HCT116 (cell line): Measurements from ENCODE around the gene CHST10. TPM values are rescaled to one million over a fixed set of nuclear protein-coding genes. Genes with fewer than 3 reads are reported as not detected.

Experiments used
- ATAC-seq: fragments of 200-7000 bp; cut with Tn5 transposase; 2 replicates; pipeline ENCODE4 v1.9.1; 2020; ENCODE audit warnings: mild to moderate bottlenecking, moderate library complexity
- BruUV-seq: library from RNA; stranded (reverse); fragments of 400-500 nt; replicated peaks from 2 replicates; lab custom pipeline; 2021; lab: Mats Ljungman, UMichigan
- CTCF ChIA-PET: fragments of 300-600 bp; sonication (Branson Sonifier 250); formaldehyde crosslinking; loops from one replicate; lab custom pipeline; 2021; ENCODE audit warnings: antibody characterized with exemption; lab: Charles Lee
- POLR2A ChIA-PET: fragments of 300-600, 350-600 bp; sonication (Branson Sonifier 250); formaldehyde crosslinking; loops from one replicate; lab custom pipeline; 2021; ENCODE audit warnings: antibody characterized with exemption; lab: Charles Lee
- RAD21 ChIA-PET, 2 experiments: fragments of 300-600 bp; sonication (Branson Sonifier 250); formaldehyde crosslinking; loops; one replicate each; lab custom pipeline; 2023; ENCODE audit warnings: low total read pairs in 2 of 2; ENCODE audit not compliant: uncharacterized antibody in 2 of 2, unreplicated experiment in 2 of 2, low non-redundant PET in 1 of 2; lab: Charles Lee
- DNase-seq: peaks from one replicate; pipeline ENCODE4 v3.0.0-alpha.2; 2010; ENCODE audit warnings: low read depth, low spot score
- H2AFZ ChIP-seq: fragments of 200-600 bp; shearing (Covaris generic), sonication (generic); 2 replicates; pipeline ENCODE4 v1.6.1; 2017; ENCODE audit warnings: low read depth, mixed run types, mixed read lengths, antibody characterized with exemption, low read length; ENCODE audit not compliant: poor library complexity, severe bottlenecking
- H3K27ac ChIP-seq: 2 replicates; pipeline ENCODE4 v1.5.1; 2012; ENCODE audit warnings: low read depth, low read length
- H3K27me3 ChIP-seq: fragments of 200-600 bp; sonication (generic); 2 replicates; pipeline ENCODE4 v1.6.1; 2016; ENCODE audit warnings: mixed run types, low read length, mixed read lengths; ENCODE audit not compliant: insufficient read depth
- H3K36me3 ChIP-seq, 2 experiments: fragments of 200-500 bp in 1 of 2; fragments of 200-600 bp in 1 of 2; sonication (Bioruptor generic) in 1 of 2; sonication (generic) in 1 of 2; 2 replicates each; pipeline versions ENCODE4 v1.5.1 to v1.6.1; 2014 to 2016; ENCODE audit warnings: low read length in 2 of 2, inconsistent platforms in 1 of 2, mixed read lengths in 1 of 2, mixed run types in 1 of 2; ENCODE audit not compliant: insufficient read depth in 2 of 2, control insufficient read depth in 1 of 2
- H3K4me1 ChIP-seq, 2 experiments: fragments of 200-600 bp in 1 of 2; sonication (generic) in 1 of 2; 2 replicates each; pipeline versions ENCODE4 v1.5.1 to v1.6.1; 2012 to 2017; ENCODE audit warnings: low read length in 2 of 2, inconsistent platforms in 1 of 2, mild to moderate bottlenecking in 1 of 2, mixed read lengths in 1 of 2, mixed run types in 1 of 2, moderate library complexity in 1 of 2; ENCODE audit not compliant: insufficient read depth in 2 of 2, control insufficient read depth in 1 of 2
- H3K4me2 ChIP-seq: fragments of 200-600 bp; sonication (generic); 2 replicates; pipeline ENCODE4 v1.6.1; 2017; ENCODE audit warnings: mixed run types, low read length, mixed read lengths
- H3K4me3 ChIP-seq, 2 experiments: fragments of 200-600 bp in 1 of 2; sonication (generic) in 1 of 2; replicated peaks in 1 of 2; 2 replicates each; pipeline ENCODE4 v1.5.1; 2011 to 2016; ENCODE audit warnings: low read length in 2 of 2, control low read depth in 1 of 2, low read depth in 1 of 2, mild to moderate bottlenecking in 1 of 2, mixed read lengths in 1 of 2, mixed run types in 1 of 2
- H3K79me2 ChIP-seq: fragments of 200-600 bp; sonication (generic); 2 replicates; pipeline ENCODE4 v1.6.1; 2017; ENCODE audit warnings: mild to moderate bottlenecking, mixed run types, low read length, moderate library complexity, mixed read lengths; ENCODE audit not compliant: insufficient read depth
- H3K9ac ChIP-seq: fragments of 200-600 bp; sonication (generic); 2 replicates; pipeline ENCODE4 v1.6.1; 2016; ENCODE audit warnings: low read length, mixed read lengths
- H3K9me2 ChIP-seq: fragments of 200-600 bp; sonication (generic), shearing (Covaris generic); 2 replicates; pipeline ENCODE4 v1.6.1; 2017; ENCODE audit warnings: mixed run types, mild to moderate bottlenecking, moderate library complexity; ENCODE audit not compliant: insufficient read depth
- H3K9me3 ChIP-seq, 2 experiments: fragments of 200-500 bp in 1 of 2; fragments of 200-600 bp in 1 of 2; sonication (Bioruptor generic) in 1 of 2; sonication (generic) in 1 of 2; 2 replicates each; pipeline ENCODE4 v1.6.1; 2014 to 2017; ENCODE audit warnings: low read length in 2 of 2, mixed read lengths in 2 of 2, inconsistent platforms in 1 of 2, low read depth in 1 of 2, mild to moderate bottlenecking in 1 of 2, mixed run types in 1 of 2, moderate library complexity in 1 of 2; ENCODE audit not compliant: control insufficient read depth in 1 of 2, insufficient read depth in 1 of 2
- H4K20me1 ChIP-seq: fragments of 200-600 bp; sonication (generic), shearing (Covaris generic); 2 replicates; pipeline ENCODE4 v1.6.1; 2017; ENCODE audit warnings: mixed run types, mild to moderate bottlenecking, moderate library complexity; ENCODE audit not compliant: insufficient read depth
- ATF3 ChIP-seq: IDR thresholded peaks from 2 replicates; pipeline ENCODE4 v1.6.1; 2012
- CBX3 ChIP-seq: IDR thresholded peaks from 2 replicates; pipeline ENCODE4 v1.6.1; 2012; ENCODE audit warnings: low read depth
- CEBPB ChIP-seq: IDR thresholded peaks from 2 replicates; pipeline ENCODE4 v1.6.1; 2012; ENCODE audit warnings: low read depth
- CTCF ChIP-seq, 3 experiments: fragments of 200-600 bp in 1 of 3; sonication (generic) in 1 of 3; IDR thresholded peaks in 2 of 3; conservative IDR thresholded peaks in 1 of 3; 2 replicates each; pipeline ENCODE4 v1.5.1; 2012 to 2017; ENCODE audit warnings: low read depth in 2 of 3, low read length in 2 of 3, antibody characterized with exemption in 1 of 3, borderline replicate concordance in 1 of 3, control low read depth in 1 of 3, mild to moderate bottlenecking in 1 of 3, mixed read lengths in 1 of 3, mixed run types in 1 of 3, moderate library complexity in 1 of 3; ENCODE audit not compliant: insufficient read depth in 1 of 3
- EGR1 ChIP-seq: IDR thresholded peaks from 2 replicates; pipeline ENCODE4 v1.6.1; 2012; ENCODE audit warnings: low read depth
- EZH2 ChIP-seq: fragments of 200-600 bp; sonication (generic); IDR thresholded peaks from 2 replicates; pipeline ENCODE4 v1.6.1; 2017; ENCODE audit warnings: antibody characterized with exemption, mixed run types
- EZH2phosphoT487 ChIP-seq: fragments of 200-600 bp; IDR thresholded peaks from 2 replicates; pipeline ENCODE4 v1.6.1; 2018; ENCODE audit warnings: antibody characterized with exemption, borderline replicate concordance
- JUND ChIP-seq: IDR thresholded peaks from 2 replicates; pipeline ENCODE4 v1.6.1; 2012
- MAX ChIP-seq: IDR thresholded peaks from 2 replicates; pipeline ENCODE4 v1.6.1; 2012
- POLR2A ChIP-seq: IDR thresholded peaks from 2 replicates; pipeline ENCODE4 v1.7.0; 2011; ENCODE audit warnings: borderline replicate concordance; ENCODE audit not compliant: insufficient read depth, insufficient read length; ENCODE audit errors: extremely low read depth
- POLR2AphosphoS5 ChIP-seq: IDR thresholded peaks from 2 replicates; pipeline ENCODE4 v1.6.1; 2011; ENCODE audit warnings: mild to moderate bottlenecking, low read depth, low read length, moderate library complexity
- RAD21 ChIP-seq: IDR thresholded peaks from 2 replicates; pipeline ENCODE4 v1.6.1; 2012; ENCODE audit warnings: low read depth, mild to moderate bottlenecking
- SIN3A ChIP-seq: IDR thresholded peaks from 2 replicates; pipeline ENCODE4 v1.6.1; 2012; ENCODE audit warnings: low read depth
- SP1 ChIP-seq: IDR thresholded peaks from 2 replicates; pipeline ENCODE4 v1.6.1; 2012; ENCODE audit warnings: low read depth
- SRF ChIP-seq: IDR thresholded peaks from 2 replicates; pipeline ENCODE4 v1.6.1; 2012; ENCODE audit warnings: low read depth
- TCF7L2 ChIP-seq: IDR thresholded peaks from 2 replicates; pipeline ENCODE4 v1.7.0; 2011; ENCODE audit warnings: borderline replicate concordance, inconsistent platforms; ENCODE audit not compliant: insufficient read depth, insufficient read length; ENCODE audit errors: extremely low read depth
- YY1 ChIP-seq: IDR thresholded peaks from 2 replicates; pipeline ENCODE4 v1.6.1; 2011; ENCODE audit warnings: low read length, low read depth, moderate library complexity, mild to moderate bottlenecking; ENCODE audit not compliant: insufficient replicate concordance; ENCODE audit errors: extremely low read depth
- ZBTB33 ChIP-seq: IDR thresholded peaks from 2 replicates; pipeline ENCODE4 v1.6.1; 2011; ENCODE audit warnings: mild to moderate bottlenecking, low read length, moderate library complexity; ENCODE audit not compliant: insufficient replicate concordance; ENCODE audit errors: extremely low read depth
- ZFX ChIP-seq: fragments of 450-650 bp; IDR thresholded peaks from 2 replicates; pipeline ENCODE4 v1.6.1; 2017
- intact Hi-C: fragments of 100-400 bp; cut with micrococcal nuclease; formaldehyde crosslinking; loops from 2 replicates; pipeline ENCODE4 v1.10.0; 2022
- total RNA-seq: library from RNA; stranded (reverse); gene quantifications from one replicate; pipeline ENCODE4 v1.2.1, GENCODE V29; 2021; ENCODE audit not compliant: unreplicated experiment

CHST10 gene
- total RNA-seq, 1 experiment from 2014 or later, result 0.27 TPM

GRCh38 chr2:100405403-100406119 lies 11.9 kb downstream of the CHST10 start:
- H3K79me2 ChIP-seq, result no peaks in the 10 kb centered on the region
- H3K4me2 ChIP-seq, result no peak overlapping the region
- H3K9ac ChIP-seq, result no peak overlapping the region
- ChIA-PET RAD21 (no interaction called here), CTCF (no interaction called here), POLR2A (no interaction called here)
- no peak overlapping the region for H3K27ac ChIP-seq
- no peak for TF ChIP-seq CTCF (IDR thresholded peaks at IDR 0.05 in 2 of 3, conservative IDR thresholded peaks at IDR 0.05 in 1 of 3; ENCODE audit: borderline replicate concordance in 1 of 3, insufficient read depth in 1 of 3, low read depth in 2 of 3, low read length in 2 of 3)
- no peak for TF ChIP-seq EZH2phosphoT487
- TF ChIP-seq ZFX, result no peak
- TF ChIP-seq SRF, result no peak
- no peak for TF ChIP-seq SIN3A
- TF ChIP-seq CEBPB, result no peak
- no peak for TF ChIP-seq MAX
- TF ChIP-seq EGR1, result no peak
- no peak for TF ChIP-seq ATF3
- TF ChIP-seq SP1, result no peak
- TF ChIP-seq ZBTB33, result no peak
- no peak for TF ChIP-seq CBX3
- TF ChIP-seq JUND, result no peak
- no peak for TF ChIP-seq POLR2A
- TF ChIP-seq EZH2, result no peak
- TF ChIP-seq POLR2AphosphoS5, result no peak
- TF ChIP-seq TCF7L2, result no peak
- no peak for TF ChIP-seq YY1
- TF ChIP-seq RAD21, result no peak
- no peaks in the 10 kb centered on the region for H3K27me3 ChIP-seq
- ATAC-seq, result no peak
- intact Hi-C loops, result no loop called here
- no peaks in the 10 kb centered on the region for H3K9me3 ChIP-seq
- H3K9me2 ChIP-seq, result no peaks in the 10 kb centered on the region
- no peak for DNase-seq
- no peaks in the 10 kb centered on the region for H3K36me3 ChIP-seq
- no peaks in the 10 kb centered on the region for H4K20me1 ChIP-seq
- no TSS peak for BruUV-seq
- H3K4me3 ChIP-seq, result no peak overlapping the region
- no peak overlapping the region for H2AFZ ChIP-seq
- no peaks in the 10 kb centered on the region for H3K4me1 ChIP-seq
